Measurements from ENCODE around the gene NBPF3. TPM values are rescaled to one million over a fixed set of nuclear protein-coding genes. Genes with fewer than 3 reads are reported as not detected.

Gene NBPF3
- total RNA-seq, 1 experiment from 2014 or later = 3.1 TPM

DNA sequence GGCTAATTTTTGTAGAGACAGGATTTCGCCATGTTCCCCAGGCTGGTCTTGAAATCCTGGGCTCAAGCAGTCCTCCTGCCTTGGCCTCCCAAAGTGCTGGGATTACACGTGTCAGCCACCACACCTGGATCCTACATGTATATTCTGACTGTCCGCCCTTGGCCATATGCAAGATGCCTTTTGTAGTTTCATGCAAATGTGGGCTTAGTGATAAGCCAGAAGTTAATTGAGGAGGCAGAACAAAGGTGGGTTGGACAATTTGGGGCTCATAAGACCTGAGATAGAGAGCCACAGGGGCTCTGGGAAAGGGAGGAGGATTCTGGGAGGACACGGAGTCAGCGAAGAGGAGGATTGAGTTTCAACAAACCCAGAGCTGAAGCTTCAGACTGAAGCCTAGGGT lies 94.2 kb downstream of the NBPF3 start:
- DNase-seq (ENCODE audit: extremely low read depth, low read depth) = no peak

Other genes with a start within 250 kb of the NBPF3 start
- gene ECE1, start 149.7 kb upstream of the NBPF3 start, total RNA-seq (2014; rRNA removed; shearing (Covaris generic)) = 72.8 and 79.5 TPM in 2 replicates
- gene ALPL, start 69.3 kb downstream of the NBPF3 start, total RNA-seq (2014; rRNA removed; shearing (Covaris generic)) = 0.12 and 0.26 TPM in 2 replicates
- gene RAP1GAP, start 229.2 kb downstream of the NBPF3 start, total RNA-seq (2014; rRNA removed; shearing (Covaris generic)) = 0.17 TPM in 1 of 2 replicates, not detected in the other

All from NCI-H460 (cell line).